Stimulated activated CD8-positive, alpha-beta memory T cell treated with anti-CD3 and anti-CD28 coated beads, Interleukin-12 subunit alpha, Interleukin-12 subunit beta, amount 100 ng/mL, for 24 hours (primary cell): ENCODE data around the gene ZNF547.
"Not testable (repeated sequence)": the region's sequence is repeated elsewhere in the genome, so short reads cannot be mapped to it uniquely, and the experiment has no call there.

Experiments used
- DNase-seq: peaks from one replicate; pipeline ENCODE4 v3.0.0-alpha.2; 2020; ENCODE audit errors: extremely low read depth

The ZNF547 gene

DNA sequence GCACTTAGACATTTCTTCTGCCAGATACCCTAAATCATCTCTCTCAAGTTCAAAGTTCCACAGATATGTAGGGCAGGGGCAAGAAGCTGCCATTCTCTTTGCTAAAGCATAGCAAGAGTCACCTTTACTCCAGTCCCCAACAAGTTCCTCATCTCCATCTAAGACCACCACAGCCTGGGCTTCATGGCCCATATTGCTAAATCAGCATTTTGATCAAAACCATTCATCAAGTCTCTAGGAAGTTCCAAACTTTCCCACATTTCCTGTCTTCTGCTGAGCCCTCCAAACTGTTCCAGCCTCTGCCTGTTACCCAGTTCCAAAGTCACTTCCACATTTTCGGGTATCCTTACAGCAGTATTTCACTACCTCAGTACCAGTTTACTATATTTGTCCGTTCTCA lies 11.3 kb downstream of the ZNF547 start:
- DNase-seq = not testable (repeated sequence)

- DNase-seq = no peak
Measured at GRCh38 chr19:57376151-57376550, 12.8 kb downstream of the ZNF547 start.

GRCh38 chr19:57377498-57378146 lies 14.3 kb downstream of the ZNF547 start:
- DNase-seq = no peak

GRCh38 chr19:57380923-57381322 lies 17.6 kb downstream of the ZNF547 start:
- DNase-seq = no peak

DNA sequence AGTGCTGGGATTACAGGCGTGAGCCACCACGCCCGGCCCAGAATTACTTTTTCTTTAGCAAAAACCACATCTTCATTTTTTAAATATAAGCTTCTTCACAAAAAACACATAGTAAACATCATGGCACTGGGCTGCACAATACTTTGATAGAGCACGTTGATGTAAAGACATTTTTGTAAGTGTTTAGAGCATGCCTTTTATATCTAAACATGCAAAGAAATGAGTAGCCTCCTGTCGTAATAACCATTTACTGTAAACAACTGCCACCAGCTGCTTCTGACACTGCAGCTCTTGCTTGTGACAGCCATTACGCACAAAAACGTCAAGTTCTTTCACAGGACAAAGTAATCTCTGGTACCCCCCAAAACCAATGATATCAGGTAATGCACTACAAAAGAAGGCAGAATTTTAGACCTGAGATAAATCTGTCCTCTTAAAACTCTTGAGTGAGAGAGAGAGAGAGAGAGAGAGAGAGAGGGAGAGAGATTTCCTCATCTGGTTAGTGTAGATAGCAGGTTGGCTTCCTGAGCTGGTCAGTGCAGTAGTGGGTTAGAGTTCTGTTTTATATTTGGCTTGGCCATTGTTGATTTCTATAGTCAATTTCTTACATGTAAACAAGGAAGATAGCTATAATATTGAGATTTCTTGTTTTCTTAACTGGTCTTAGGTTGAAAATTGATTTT lies 19.6 kb downstream of the ZNF547 start:
- no peak for DNase-seq

DNA sequence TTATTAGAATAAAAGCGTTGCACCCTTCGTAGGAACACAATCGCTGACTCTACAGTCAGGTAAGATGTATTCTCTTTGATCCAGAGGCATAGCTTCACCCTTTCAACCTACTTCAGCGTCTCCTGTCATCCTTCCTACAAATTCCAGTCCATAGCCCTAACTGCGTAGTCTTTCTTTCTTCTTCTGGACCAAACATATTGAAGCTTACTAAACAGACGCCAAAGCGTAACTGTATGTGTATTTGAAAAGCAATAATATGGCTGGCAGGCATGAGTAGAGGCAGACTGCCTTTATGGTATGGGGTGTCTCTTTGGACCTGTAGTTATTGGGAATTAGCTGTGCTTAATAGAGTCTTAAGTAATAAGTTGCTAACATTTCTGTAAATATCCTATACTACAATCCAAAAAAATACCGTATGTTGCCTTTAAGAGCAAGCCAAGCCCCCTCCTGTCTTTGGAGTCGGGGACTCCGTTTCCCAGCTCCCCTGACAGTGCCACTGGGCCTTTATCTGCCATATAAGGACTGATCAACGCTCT lies 25.9 kb downstream of the ZNF547 start:
- DNase-seq = no peak

- peak; percentile 96 for DNase-seq
Measured at GRCh38 chr19:57389730-57390598, 26.6 kb downstream of the ZNF547 start, which contains the start of gene ZNF548. ZNF548 (plus strand) TSS chr19:57389854; CDS start chr19:57390100, 246 bp downstream.

DNA sequence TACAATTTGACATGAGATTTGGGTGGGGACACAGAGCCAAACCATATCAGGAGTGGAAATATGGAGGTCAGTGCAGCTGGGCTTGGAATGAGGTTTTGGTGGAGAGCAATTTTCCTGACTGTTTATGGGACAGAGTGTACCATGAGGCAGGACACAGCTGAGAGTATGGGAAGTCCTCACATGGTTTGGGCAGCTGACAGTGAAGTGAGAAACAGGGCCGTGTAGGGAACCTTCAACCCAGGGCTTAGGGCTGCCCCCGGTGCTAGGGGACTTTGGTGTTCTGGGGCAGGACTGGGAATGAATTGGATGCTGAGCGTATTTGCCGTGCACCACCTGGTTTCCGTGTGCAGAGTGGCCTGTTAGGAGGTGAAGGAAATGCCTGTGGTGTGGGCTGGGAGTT lies 32.4 kb downstream of the ZNF547 start:
- DNase-seq = no peak

DNA sequence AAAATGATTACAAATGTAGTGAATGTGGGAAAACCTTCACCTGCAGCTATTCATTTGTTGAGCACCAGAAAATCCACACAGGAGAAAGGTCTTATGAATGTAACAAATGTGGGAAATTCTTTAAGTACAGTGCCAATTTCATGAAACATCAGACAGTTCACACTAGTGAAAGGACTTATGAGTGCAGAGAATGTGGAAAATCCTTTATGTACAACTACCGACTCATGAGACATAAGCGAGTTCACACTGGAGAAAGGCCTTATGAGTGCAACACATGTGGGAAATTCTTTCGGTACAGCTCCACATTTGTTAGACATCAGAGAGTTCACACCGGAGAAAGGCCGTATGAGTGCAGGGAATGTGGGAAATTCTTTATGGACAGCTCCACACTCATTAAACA lies 35.5 kb downstream of the ZNF547 start:
- no peak for DNase-seq

- DNase-seq = no peak
Measured at GRCh38 chr19:57403737-57404563, 40.6 kb downstream of the ZNF547 start.

- DNase-seq = peak; percentile 11
Measured at GRCh38 chr19:57406516-57407123, 43.3 kb downstream of the ZNF547 start.

DNA sequence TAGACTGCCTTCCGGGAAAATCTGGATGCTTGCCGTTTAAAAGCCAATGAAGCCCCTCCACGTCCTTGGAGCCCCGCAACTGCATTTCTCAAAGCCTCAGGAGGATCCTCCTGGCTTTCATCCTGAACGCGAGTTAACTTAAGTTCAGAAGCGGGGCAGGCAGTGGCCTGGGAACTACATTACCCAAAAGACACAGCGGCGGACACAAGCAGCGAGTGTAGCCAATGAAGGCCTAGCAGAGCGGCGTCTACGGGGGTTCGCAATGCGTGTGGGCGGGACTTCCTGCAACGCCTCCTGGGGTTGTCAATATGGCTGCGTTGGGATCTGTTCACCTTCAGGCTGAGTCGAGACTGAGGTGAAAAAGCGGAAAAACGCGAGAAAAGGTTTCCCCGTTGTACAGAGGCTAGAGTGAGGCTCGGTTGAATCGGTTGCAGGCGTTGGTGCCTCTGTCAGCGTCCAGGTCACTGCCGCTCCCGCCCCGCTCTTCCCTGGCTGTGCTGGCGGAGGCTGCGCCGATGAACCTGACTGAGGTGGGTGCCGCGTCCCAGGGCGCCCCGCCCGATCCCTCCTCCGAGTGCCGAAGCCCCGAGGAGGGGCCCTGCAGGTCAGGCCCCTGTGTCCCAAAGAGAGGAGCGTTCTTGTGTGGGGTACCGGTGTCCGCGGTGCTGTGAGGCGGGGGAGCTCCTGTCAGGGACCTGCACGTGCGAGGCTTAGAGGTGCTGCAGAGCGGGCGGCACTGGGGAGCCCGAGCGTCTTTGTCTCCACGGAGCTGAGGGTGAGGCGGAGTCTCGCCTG lies 47.7 kb downstream of the ZNF547 start, which contains the start of gene ZNF17:
ZNF17 (plus strand) TSS at position 285 of the 795 bp plus-strand sequence. CDS start 2,455 bp downstream, outside the sequence.
- peak; percentile 80 for DNase-seq

GRCh38 chr19:57419439-57419838 lies 56.1 kb downstream of the ZNF547 start:
- no peak for DNase-seq

GRCh38 chr19:57421037-57421436 lies 57.7 kb downstream of the ZNF547 start:
- DNase-seq = no peak
